Stimulated activated CD8-positive, alpha-beta memory T cell treated with anti-CD3 and anti-CD28 coated beads, Interleukin-2, amount 100 ng/mL, for 48 hours (primary cell): ENCODE results near the gene RGS11.

Experiments
- DNase-seq, 2 donors: peaks; one replicate each; pipeline ENCODE4 v3.0.0-alpha.2; 2020; ENCODE audit warnings: low read depth in 2 of 2

The RGS11 gene

GRCh38 chr16:296806-297510 lies 21.2 kb upstream of the RGS11 start:
- no peak for DNase-seq

- DNase-seq, result no peak
Measured at GRCh38 chr16:296276-296675, 20.5 kb upstream of the RGS11 start.

GRCh38 chr16:293043-293775 lies 17.5 kb upstream of the RGS11 start:
- DNase-seq, result no peak

GRCh38 chr16:291539-291938 lies 15.8 kb upstream of the RGS11 start:
- no peak for DNase-seq

- no peak for DNase-seq
Measured at GRCh38 chr16:290681-291405, 15.1 kb upstream of the RGS11 start.

- DNase-seq, result no peak
Measured at GRCh38 chr16:290015-290680, 14.4 kb upstream of the RGS11 start.

GRCh38 chr16:289395-289997 lies 13.8 kb upstream of the RGS11 start:
- no peak for DNase-seq

GRCh38 chr16:287981-288920 lies 12.5 kb upstream of the RGS11 start:
- DNase-seq, result no peak

GRCh38 chr16:287298-287811 lies 11.6 kb upstream of the RGS11 start:
- no peak for DNase-seq

- DNase-seq, result no peak
Measured at GRCh38 chr16:286491-287297, 10.9 kb upstream of the RGS11 start.

- no peak for DNase-seq
Measured at GRCh38 chr16:285146-286055, 9.7 kb upstream of the RGS11 start.

- no peak for DNase-seq
Measured at GRCh38 chr16:284204-285120, 8.7 kb upstream of the RGS11 start.

- no peak for DNase-seq
Measured at GRCh38 chr16:283033-283805, 7.5 kb upstream of the RGS11 start, which contains the start of gene PDIA2. Gene PDIA2, plus strand, starts transcription at chr16:283164. Its CDS starts 6 bp downstream, at chr16:283170.

- DNase-seq, result no peak
Measured at GRCh38 chr16:282491-282890, 6.7 kb upstream of the RGS11 start.

GRCh38 chr16:281660-282255 lies 6.0 kb upstream of the RGS11 start:
- no peak for DNase-seq

GRCh38 chr16:280991-281659 lies 5.4 kb upstream of the RGS11 start:
- DNase-seq, result no peak
